RPMI8226 (cell line): ENCODE results near the gene CYP2A7.
"Not testable (repeated sequence)": the region's sequence is repeated elsewhere in the genome, so short reads cannot be mapped to it uniquely, and the experiment has no call there.

Source experiments
- DNase-seq: peaks from one replicate; pipeline ENCODE4 v3.0.0-alpha.2; 2015

CYP2A7 gene, protein sequence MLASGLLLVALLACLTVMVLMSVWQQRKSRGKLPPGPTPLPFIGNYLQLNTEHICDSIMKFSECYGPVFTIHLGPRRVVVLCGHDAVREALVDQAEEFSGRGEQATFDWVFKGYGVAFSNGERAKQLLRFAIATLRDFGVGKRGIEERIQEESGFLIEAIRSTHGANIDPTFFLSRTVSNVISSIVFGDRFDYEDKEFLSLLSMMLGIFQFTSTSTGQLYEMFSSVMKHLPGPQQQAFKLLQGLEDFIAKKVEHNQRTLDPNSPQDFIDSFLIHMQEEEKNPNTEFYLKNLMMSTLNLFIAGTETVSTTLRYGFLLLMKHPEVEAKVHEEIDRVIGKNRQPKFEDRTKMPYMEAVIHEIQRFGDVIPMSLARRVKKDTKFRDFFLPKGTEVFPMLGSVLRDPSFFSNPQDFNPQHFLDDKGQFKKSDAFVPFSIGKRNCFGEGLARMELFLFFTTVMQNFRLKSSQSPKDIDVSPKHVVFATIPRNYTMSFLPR

DNA sequence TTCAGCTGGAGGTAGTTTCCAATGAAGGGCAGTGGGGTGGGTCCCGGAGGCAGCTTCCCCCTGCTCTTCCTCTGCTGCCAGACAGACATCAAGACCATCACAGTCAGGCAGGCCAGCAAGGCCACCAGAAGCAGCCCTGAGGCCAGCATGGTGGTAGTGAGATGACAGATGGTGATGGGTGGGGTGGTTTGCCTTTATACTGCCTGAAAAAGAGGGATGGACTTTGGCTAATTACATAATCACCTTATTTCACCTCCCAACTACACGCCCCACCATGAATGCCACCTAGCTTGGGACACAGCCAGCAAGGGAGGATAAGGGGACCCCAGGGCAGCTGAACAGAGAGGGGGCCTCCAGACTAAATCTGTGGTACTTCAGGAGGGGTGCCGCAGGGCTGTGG is at the start of gene CYP2A7:
CYP2A7 (minus strand) TSS at position 170 of the 400 bp plus-strand sequence; CDS start at position 149, 21 bp downstream.
- not testable (repeated sequence) for DNase-seq

DNA sequence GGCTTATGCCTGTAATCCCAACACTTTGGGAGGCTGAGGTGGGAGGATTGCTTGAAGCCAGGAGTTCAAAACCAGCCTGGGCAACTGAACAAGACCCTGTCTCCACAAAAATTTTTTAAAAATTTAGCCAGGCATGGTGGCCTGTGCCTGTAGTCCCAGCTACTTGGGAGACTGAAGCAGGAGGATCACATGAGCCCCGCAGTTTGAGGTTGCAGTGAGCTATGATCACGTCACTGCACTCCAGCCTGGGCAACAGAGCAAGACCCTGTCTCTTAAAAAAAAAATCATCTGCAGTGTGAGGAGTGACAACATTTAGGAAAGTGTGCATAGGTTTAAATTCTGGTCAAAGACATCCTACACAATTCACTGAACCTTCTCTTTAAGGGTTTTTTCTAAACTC is 48.8 kb upstream of the CYP2A7 start:
- not testable (repeated sequence) for DNase-seq

DNA sequence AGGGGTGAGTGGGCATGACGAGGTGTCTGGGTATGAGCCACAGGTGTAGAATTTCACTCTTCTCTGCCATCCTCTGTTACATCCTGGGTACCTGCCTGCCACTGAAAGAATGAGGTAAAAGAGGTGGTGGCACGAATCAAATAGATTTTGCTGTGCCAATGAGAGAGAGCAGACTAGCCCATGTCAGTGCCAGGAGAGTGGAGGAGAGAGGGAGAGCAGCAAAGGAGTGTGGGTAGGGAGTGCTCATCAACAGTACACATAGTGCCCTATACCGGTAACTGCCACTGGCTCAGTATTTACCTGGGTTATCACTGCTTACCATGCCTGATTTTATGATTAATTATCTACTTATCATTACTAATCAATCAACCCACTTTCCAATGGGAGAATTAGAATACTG is 47.9 kb upstream of the CYP2A7 start:
- DNase-seq, result not testable (repeated sequence)

DNA sequence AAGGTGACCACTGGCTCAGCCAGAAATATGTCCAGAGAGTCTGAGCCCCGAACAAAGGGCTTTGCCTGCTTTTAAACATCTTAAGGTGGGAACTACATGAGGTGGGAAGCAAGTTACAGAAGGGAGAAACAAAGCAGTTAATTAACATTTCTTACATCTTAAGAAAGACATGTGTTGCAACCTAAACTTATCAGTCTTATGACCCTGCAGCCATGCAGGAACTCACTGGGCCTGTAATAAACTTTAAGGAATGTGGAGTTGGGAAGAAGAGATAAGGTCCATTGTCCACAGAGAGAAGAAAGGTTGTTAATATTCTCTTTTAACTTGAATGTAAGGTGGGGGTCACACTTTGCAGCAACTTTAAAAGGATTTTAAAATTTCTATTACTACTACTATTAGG is 46.8 kb upstream of the CYP2A7 start:
- no peak for DNase-seq

DNA sequence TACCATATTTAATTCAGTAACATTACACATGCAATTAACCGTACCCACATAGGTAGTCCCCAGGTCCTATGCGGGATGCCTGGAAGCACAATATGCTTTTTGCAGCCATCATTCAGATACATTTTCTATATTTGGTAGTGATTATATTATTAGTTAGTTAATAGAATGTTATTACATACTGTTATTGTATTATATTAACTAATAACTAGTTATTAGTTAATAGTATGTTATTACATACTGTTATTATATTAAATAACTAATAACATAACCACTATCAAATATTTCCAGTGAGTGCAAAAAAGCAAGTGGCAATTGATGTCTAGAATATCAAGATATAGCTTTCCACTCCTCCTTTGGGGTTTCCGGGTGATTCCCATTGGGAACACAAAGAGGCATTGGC is 45.5 kb upstream of the CYP2A7 start:
- no peak for DNase-seq

DNA sequence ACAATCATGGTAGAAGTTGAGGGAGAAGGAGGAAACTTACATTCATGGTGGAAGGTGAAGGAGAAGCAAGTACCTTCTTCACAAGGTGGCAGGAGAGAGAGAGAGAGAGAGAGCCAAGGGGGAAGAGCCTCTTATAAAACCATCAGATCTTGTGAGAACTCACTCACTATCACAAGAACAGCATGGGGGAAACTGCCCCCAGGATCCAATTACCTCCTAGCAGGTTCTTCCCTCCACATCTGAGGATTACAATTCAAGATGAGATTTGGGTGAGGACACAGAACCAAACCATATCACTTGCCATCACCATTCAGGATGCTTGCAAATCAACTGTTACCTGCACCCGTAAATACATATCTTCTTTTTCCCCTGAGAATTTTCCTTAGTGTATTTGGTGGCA is 44.2 kb upstream of the CYP2A7 start:
- DNase-seq, result not testable (repeated sequence)

DNA sequence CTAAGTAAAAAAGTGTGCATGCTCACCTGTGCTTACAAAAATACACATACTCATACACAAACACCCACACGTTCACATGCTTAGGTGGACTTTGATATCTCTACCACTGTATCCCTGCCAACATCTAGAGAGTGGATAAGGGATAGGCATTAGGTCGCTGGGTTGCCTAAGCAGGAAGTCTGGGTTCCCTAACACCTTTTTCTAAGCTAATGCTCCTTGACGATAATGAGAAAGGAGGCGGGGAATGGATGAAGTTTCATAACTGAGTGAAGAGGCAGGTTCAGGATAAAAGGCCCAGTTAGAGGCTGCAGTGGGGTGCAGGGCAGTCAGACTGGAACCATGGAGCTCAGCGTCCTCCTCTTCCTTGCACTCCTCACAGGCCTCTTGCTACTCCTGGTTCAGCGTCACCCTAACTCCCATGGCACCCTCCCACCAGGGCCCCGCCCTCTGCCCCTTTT is 41.9 kb upstream of the CYP2A7 start:
- no peak for DNase-seq

DNA sequence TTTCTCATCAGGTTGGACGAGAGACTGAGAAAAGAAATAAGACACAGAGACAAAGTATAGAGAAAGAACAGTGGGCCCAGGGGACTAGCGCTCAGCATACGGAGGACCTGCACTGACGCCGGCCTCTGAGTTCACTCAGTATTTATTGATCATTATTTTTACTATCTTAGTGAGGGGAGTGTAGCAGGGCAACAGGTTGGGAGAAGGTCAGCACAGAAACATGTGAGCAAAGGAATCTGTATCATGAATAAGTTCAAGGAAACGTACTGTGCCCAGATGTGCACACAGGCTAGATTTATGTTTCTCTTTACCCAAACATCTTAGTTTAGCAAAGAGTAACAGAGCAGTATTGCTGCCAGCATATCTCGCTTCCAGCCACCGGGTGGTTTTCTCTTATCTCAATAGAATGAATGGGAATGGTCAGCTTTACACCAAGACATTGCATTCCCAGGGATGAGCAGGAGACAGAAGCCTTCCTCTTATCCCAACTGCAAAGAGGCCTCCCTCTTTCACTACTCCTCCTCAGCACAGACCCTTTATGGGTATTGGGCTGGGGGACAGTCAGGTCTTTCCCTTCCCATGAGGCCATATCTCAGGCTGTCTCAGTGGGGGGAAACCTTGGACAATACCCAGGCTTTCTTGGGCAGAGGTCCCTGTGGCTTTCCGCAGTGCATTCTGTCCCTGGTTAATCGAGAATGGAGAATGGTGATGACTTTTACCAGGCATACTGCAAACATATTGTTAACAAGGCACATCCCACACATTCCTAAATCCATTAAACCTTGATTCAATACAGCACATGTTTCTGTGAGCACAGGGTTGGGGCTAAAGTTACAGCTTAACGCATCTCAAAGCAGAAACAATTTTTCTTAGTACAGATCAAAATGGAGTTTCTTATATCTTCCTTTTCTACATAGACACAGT is 40.5 kb upstream of the CYP2A7 start:
- DNase-seq, result not testable (repeated sequence)

DNA sequence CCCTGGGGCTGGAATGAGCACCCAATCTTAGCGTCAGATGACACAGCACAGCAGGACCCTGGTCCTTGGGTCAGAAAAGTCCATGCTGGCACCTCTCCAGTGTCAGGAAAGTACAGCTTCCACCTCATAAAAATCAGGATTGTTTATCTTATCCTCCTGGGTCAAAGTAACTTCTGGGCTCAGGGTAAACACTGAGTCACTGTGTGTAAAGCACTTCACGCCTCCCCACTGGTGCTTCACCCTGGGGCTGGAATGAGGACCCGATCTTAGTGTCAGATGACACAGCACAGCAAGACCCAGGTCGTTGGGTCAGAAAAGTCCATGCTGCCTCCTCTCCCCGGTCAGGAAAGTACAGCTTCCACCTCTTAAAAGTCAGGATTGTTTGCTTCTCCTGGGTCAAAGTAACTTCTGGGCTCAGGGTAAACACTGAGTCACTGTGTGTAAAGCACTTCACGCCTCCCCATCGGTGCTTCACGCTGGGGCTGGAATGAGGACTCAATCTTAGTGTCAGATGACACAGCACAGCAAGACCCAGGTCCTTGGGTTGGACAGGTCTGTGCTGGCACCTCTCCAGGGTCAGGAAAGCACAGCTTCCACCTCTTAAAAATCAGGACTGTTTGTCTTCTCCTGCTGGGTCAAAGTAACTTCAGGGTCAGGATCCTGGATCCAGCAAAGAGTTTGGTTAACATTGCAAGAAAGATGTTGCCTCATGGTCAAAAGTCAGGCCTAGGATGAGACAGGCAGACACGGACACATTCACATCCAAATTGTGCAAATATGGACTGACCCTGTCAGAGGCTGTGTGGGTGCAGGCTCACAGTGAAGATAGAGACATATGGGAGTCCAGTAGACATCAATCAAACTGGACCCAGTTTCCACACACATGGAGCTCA is 39.2 kb upstream of the CYP2A7 start:
- no peak for DNase-seq

DNA sequence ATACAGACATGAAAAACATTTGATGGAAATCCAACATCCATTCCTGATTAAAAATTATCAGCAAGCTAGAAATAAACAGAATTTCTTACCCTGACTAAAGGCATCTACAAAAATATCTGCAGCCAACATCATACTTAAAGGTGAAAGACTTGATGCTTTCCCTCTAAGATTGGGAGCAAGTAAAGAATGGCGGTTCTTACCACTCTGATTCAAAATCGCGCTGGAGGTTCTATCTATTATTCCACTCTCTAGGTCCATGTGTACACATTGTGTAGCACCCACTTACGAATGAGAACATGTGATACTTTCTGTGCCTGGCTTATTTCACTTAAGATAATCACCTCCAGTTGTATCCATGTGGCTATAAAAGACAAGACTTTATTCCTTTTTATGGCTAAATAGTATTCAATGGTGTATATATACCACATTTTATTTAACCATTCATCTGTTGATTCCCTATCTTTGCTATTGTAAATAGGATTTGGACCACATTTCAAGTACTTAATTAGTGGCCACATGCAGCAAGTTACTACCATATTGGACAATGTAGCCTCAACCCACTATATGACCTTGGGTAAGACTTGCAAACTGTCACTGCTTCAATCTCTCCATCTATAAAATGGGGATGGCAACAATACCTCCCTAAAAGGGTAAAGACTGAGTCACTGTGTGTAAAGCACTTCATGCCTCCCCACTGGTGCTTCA is 38.4 kb upstream of the CYP2A7 start:
- no peak for DNase-seq

DNA sequence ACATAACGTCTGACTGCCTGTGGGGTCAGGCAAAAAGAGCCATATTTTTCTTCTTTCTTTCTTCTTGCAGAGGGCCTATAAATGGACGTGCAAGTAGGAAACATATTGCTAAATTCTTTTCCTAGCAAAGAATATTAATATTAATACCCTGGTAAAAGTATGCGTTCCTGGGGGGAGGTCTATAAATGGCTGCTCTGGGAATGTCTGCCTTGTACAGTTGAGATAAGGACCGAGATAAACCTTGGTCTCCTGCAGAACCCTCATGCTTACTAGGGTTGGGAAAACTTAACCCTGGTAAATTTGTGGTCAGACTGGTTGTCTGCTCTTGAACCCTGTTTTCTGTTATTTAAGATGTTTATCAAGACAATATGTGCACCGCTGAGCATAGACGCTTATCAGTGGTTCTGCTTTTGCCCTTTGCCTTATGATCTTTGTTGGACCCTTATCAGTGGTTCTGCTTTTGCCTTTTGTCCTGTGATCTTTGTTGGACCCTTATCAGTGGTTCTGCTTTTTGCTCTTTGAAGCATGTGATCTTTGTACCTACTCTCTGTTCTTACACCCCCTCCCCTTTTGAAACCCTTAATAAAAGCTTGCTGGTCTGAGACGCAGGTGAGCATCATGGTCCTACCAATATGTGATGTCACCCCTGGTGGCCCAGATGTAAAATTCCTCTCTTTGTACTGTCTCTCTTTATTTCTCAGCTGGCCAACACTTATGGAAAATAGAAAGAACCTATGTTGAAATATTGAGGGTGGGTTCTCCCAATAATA is 37.7 kb upstream of the CYP2A7 start:
- not testable (repeated sequence) for DNase-seq

DNA sequence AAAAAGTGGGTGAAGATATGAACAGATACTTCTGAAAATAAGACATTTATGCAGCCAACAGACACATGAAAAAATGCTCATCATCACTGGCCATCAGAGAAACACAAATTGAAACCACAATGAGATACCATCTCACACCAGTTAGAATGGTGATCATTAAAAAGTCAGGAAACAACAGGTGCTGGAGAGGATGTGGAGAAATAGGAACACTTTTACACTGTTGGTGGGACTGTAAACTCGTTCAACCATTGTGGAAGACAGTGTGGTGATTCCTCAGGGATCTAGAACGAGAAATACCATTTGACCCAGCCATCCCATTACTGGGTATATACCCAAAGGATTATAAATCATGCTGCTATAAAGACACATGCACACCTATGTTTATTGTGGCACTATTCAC is 36.3 kb upstream of the CYP2A7 start:
- DNase-seq, result not testable (repeated sequence)

DNA sequence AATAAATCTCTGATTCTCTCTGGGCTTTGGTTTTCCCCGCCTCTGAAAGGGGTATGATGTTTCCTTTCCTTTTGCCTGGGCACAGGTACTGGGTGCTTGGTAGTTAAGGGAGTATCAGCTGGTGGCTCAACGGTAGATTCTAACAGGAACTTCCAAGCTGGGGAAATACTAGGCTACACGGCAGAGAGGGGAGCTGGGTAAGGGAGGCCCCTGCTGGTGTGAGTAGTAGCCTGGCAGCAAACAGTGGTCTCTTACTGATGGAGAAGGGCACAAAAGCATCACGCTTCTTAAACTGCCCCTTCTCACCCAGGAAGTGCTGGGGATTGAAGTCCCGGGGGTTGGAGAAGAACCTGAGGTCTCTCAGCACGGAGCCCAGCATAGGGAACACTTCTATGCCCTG is 26.9 kb upstream of the CYP2A7 start:
- no peak for DNase-seq

DNA sequence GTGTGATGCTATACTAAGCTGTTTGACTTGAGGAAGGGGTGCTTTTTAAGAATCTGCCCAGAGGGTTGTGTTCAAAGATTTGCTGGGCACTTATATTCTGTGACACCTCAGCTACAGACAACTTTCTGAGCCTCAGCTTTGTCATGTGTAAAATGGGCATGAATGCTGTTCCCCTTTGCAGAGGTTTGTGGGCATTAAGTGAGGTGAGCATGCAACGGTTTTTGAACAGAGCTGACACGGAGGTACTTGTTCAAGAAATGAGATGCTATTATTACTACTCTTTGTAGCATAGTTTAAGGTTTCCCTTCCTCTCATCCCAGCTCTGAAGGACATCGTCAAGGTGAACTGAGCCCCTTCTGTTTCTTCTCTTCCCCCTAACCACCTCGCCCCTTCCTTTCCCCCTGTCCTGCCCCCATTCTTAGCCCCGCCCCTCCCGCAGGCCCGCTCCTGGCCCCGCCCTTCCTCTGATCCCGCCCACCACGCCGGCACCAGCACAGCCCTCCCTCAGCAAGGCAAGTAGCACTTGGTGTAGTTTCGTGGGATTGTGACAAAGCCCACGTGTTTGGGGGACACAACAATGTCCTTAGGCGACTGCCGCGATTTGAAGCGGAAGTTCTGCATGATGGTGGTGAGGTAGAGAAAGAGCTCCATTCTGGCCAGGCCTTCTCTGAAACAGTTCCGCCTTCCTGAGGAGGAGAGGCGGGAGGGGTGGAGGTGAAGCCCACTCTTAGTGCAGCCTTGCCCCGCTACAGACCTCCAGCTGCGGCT is 26.1 kb upstream of the CYP2A7 start:
- DNase-seq, result no peak

DNA sequence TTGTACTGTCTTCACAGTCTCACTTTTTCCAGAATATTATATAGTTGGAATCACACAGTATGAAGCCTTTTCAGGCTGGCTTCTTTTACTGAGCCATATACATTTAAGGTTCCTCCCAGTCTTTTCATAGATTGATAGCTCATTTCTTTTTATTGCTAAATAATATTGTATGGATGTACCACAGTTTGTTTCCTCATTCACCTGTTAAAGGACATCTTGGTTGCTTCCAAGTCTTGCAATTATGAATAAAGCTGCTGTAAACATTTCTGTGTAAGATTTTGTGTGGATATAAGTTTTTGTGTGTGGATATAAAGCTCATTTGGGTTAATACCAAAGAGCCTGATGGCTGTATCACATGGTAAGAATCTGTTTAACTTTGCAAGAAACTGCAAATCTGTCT is 24.5 kb upstream of the CYP2A7 start:
- DNase-seq, result no peak

DNA sequence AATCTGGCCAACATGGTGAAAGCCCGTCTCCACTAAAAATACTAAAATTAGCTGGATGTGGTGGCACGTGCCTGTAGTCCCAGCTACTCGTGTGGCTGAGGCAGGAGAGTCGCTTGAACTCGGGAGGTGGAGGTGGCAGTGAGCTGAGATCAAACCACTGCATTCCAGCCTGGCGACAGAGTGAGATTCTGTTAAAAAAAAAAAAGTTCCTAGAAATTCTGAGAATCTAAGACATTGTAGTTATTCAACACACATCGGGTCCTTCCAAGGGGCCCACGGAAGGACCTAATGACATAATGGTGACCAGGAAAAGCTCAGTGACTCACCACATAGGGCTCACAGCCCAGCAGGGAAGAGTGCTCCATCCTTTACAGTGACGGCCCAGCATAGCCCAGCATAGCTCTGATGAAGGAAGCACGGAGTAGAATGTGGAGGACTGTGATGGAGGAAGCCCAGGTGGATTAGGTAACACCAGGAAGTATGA is 22.7 kb upstream of the CYP2A7 start:
- DNase-seq, result not testable (repeated sequence)

DNA sequence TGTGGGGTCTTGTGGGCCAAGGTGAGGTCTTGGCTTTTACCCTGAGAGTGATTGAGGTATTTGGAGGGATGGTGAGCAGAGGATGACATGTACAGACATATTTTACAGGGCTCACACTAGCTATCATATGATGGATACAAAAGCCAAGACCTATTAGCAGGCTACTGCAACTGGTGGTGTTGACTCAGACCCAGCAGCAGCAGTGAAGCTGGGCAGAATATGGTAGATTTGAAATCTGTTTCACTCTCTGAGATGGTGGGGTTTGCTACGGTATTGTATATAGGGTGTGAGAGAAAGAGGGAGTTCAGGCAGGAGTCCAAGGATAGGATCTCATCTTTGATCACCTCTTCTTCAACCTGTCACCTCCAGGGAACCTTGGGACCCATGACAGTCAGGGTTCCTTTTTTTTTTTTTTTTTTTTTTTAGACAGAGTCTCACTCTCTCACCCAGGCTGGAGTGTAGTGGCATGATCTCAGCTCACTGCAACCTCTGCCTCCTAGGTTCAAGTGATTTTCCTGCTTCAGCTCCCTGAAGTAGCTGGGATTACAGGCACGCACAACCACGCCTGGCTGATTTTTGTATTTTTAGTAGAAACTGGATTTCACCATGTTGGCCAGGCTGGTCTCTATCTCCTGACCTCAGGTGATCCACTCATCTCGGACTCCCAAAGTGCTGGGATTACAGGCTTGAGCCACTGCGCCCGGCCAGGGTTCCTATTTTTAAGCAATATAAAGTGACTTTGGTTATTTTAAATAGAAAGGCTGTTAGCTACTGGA is 20.1 kb upstream of the CYP2A7 start:
- DNase-seq, result not testable (repeated sequence)

DNA sequence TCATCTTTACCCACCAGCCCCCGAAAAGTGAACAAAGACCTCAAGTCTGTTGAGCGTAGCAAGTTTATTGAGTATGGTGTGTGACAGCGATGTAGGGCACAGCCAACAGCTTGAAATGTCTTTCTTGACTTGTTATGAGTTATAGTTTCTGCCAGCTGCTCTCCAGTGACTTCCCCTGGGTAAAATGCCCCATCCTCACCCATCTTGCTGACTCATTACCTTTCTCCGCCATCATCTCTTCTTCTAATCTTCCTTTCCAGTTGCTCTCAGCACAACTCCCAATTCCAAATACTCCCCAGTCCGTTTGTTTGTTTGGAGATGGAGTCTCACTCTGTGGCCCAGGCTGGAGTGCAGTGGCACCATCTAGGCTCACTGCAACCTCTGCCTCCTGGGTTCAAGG is 18.5 kb upstream of the CYP2A7 start:
- not testable (repeated sequence) for DNase-seq

DNA sequence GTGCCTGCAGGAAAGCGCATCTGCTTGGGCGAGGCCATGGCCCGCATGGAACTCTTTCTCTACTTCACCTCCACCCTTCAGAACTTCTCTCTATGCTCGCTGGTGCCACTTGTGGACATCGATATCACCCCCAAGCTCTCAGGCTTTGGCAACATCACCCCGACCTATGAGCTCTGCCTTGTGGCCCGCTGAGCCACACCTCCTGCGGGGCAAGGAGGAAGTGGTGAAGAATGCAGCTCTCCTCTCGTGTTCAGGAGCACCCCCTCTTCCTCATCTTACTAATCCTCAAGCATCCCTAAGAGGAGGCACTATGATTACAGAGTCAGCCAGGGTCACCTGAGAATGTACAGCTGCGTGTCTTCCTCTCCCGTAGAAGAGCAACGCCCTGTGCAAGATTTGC is 17.9 kb upstream of the CYP2A7 start:
- not testable (repeated sequence) for DNase-seq
